ENCODE results near the gene FOXA1.

DNA sequence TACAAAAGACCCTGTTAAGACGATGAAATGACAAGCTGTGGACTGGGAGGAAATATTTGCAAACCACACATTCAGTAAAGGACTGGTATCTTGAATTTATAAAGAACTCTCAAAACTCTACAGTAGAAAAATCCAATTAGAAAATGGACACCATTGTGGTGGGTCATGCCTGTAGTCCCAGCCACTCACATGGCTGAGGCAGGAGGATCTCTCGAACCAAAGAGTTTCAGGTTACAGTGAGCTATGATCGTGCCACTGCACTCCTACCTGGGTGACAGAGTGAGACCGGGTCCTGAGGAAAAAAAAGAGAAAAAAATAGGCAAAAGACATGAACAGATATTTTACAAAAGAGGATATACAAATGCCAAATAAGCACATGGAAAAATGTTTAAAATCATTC, 42.3 kb upstream of the FOXA1 start:
- TF ChIP-seq ZNF214 (tag by site-specific recombination; IDR thresholded peaks at IDR 0.05; ENCODE audit: borderline replicate concordance), result no peak
- TF ChIP-seq, protein P1, sequence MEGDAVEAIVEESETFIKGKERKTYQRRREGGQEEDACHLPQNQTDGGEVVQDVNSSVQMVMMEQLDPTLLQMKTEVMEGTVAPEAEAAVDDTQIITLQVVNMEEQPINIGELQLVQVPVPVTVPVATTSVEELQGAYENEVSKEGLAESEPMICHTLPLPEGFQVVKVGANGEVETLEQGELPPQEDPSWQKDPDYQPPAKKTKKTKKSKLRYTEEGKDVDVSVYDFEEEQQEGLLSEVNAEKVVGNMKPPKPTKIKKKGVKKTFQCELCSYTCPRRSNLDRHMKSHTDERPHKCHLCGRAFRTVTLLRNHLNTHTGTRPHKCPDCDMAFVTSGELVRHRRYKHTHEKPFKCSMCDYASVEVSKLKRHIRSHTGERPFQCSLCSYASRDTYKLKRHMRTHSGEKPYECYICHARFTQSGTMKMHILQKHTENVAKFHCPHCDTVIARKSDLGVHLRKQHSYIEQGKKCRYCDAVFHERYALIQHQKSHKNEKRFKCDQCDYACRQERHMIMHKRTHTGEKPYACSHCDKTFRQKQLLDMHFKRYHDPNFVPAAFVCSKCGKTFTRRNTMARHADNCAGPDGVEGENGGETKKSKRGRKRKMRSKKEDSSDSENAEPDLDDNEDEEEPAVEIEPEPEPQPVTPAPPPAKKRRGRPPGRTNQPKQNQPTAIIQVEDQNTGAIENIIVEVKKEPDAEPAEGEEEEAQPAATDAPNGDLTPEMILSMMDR (tag by site-specific recombination; IDR thresholded peaks at IDR 0.05), result no peak
- TF ChIP-seq YY1 (tag by site-specific recombination; IDR thresholded peaks at IDR 0.05), result no peak
- no peak for TF ChIP-seq BCL11A (tag by site-specific recombination; IDR thresholded peaks at IDR 0.05; ENCODE audit: low read depth)
- no peak for TF ChIP-seq ZNF121 (tag by site-specific recombination; IDR thresholded peaks at IDR 0.05)
- TF ChIP-seq ZNF707 (tag by site-specific recombination; IDR thresholded peaks at IDR 0.05), result no peak
- TF ChIP-seq, protein P2, sequence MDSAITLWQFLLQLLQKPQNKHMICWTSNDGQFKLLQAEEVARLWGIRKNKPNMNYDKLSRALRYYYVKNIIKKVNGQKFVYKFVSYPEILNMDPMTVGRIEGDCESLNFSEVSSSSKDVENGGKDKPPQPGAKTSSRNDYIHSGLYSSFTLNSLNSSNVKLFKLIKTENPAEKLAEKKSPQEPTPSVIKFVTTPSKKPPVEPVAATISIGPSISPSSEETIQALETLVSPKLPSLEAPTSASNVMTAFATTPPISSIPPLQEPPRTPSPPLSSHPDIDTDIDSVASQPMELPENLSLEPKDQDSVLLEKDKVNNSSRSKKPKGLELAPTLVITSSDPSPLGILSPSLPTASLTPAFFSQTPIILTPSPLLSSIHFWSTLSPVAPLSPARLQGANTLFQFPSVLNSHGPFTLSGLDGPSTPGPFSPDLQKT (IDR thresholded peaks at IDR 0.05; ENCODE audit: borderline replicate concordance, low read depth, low read length), result no peak
- TF ChIP-seq MZF1 (tag by site-specific recombination; IDR thresholded peaks at IDR 0.05; ENCODE audit: borderline replicate concordance), result no peak
- TF ChIP-seq, protein P3, sequence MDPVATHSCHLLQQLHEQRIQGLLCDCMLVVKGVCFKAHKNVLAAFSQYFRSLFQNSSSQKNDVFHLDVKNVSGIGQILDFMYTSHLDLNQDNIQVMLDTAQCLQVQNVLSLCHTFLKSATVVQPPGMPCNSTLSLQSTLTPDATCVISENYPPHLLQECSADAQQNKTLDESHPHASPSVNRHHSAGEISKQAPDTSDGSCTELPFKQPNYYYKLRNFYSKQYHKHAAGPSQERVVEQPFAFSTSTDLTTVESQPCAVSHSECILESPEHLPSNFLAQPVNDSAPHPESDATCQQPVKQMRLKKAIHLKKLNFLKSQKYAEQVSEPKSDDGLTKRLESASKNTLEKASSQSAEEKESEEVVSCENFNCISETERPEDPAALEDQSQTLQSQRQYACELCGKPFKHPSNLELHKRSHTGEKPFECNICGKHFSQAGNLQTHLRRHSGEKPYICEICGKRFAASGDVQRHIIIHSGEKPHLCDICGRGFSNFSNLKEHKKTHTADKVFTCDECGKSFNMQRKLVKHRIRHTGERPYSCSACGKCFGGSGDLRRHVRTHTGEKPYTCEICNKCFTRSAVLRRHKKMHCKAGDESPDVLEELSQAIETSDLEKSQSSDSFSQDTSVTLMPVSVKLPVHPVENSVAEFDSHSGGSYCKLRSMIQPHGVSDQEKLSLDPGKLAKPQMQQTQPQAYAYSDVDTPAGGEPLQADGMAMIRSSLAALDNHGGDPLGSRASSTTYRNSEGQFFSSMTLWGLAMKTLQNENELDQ (tag by site-specific recombination; IDR thresholded peaks at IDR 0.05; ENCODE audit: low read depth), result no peak
- no peak for TF ChIP-seq ZFP41 (tag by site-specific recombination; IDR thresholded peaks at IDR 0.05; ENCODE audit: borderline replicate concordance)
